Stimulated activated CD4-positive, alpha-beta T cell treated with anti-CD3 and anti-CD28 coated beads, TNF-alpha, amount 100 ng/mL, for 24 hours (primary cell): Measurements from ENCODE around the gene STK24.
"Not testable (repeated sequence)": the region's sequence is repeated elsewhere in the genome, so short reads cannot be mapped to it uniquely, and the experiment has no call there.

Experiments used
- DNase-seq, 3 experiments: peaks; one replicate each; pipeline ENCODE4 v3.0.0-alpha.2; 2020; ENCODE audit warnings: low read depth in 3 of 3

STK24 gene

GRCh38 chr13:98582947-98583346, 6.0 kb upstream of the STK24 start:
- DNase-seq = no peak

- no peak for DNase-seq
Measured at GRCh38 chr13:98581971-98582702, 5.2 kb upstream of the STK24 start.

DNA sequence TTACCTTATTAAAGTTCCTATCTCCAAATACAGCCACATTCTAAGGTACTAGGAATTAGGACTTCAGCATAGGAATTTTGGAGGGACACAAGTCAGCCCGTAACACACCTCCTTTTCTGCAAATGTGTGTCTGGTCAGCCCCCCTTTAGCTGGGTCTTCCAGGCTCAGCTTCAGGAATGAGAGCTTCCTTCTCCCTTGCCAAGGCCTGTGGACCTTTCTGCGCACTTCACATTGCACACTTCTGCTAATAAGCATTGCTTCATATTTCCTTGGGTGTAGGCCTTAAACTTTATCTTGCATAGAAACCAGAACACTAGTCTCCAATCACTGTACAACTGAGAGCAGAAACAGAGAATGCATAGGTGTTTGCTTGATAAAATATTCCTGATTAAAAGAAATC, 4.5 kb upstream of the STK24 start:
- no peak for DNase-seq

- DNase-seq = no peak
Measured at GRCh38 chr13:98580420-98580819, 3.5 kb upstream of the STK24 start.

- no peak for DNase-seq
Measured at GRCh38 chr13:98577836-98578285, 954 bp upstream of the STK24 start.

DNA sequence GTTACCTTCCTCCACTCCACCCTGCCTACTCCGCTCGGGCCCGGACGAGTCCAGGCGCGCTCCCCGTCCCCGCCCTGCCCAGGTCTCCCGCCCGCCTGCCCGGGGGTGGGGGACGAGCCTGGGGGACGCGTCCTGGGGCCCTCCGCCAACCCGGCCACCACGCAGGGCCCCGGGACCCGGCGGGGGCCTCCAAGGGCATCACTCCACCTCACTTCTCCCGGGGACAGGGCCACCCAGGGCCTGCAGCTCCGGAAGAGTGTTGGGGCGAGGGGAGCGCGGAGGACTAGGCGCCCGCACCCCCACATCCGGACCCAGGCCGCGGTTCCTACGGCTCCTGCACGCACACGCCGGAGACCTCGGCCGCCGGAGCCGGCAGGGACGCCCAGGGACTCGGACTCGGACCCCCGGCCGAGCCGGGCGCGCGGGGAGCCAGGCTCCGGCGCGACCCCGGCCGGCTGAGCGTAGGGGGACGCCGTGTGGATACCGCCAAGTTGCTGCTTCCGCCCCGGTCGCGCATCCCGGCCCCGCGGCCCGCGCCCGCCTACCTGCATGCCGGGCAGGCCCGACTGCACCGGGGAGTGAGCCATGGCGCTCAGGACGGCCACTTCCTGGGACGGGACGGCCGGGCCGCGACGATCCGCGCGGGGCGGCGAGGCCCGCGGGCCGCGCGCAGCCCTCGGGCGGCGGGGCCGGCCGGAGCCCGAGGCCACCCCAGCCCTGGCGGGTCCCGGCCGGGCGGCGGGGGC, 534 bp downstream of the STK24 start:
- DNase-seq = peak in 1 of 3 experiments; percentile 49

DNA sequence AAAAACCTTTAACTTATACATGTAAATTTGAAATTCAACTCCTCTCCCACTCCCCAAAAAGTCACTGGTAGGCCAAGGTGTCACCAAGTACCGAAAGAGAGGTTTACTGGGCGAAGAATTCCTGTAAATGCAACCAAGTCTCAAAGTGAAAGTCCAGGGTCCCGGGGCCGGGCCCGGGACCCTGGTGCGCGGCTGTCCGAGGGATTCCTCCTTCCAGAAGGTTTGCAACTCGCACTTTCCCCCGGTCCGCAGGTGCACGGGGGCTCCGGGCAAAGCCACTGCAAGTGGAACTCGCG, 1.1 kb downstream of the STK24 start:
- DNase-seq = no peak

DNA sequence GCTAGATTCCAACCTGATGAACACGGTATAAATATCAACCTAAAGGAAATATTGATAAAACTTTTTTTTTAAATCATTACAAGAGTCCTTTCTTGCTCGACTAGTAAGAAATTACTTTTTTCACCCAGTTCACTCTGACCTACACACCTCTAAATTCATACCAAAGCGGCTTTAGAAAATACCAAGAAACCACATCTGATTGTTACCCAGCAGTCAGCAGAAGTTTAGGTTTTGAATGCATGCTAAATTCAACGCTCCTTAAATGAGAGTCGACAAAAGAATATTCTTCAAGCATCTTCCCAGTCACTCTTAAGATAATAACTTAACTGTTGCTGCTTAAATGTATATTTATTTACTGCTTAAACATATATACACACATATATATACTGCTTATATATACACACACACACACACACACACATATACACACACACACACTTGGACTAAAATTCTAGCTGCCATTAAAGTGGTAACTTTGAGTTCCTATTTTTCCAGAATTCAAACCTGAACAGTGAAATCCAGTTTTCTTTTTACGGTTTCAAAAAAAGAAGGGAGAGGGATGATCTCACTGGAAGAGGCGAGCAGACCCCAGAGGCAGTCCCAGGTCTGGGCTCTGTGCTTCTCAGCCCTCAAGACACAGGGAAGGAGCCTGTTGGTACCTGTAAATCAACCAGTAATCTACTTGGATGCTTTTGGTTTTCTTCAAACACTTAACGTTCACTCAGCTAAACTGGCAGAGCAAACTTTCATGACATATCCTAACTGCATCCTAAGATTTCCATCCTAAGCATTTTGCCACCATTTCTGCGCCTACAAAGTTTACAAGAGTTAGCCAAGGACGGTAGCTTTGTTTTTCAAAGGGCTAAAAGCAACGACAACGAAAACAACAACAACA, 1.7 kb downstream of the STK24 start:
- no peak for DNase-seq

- no peak for DNase-seq
Measured at GRCh38 chr13:98571955-98572662, 4.8 kb downstream of the STK24 start.

GRCh38 chr13:98570929-98571372, 6.0 kb downstream of the STK24 start:
- no peak for DNase-seq

DNA sequence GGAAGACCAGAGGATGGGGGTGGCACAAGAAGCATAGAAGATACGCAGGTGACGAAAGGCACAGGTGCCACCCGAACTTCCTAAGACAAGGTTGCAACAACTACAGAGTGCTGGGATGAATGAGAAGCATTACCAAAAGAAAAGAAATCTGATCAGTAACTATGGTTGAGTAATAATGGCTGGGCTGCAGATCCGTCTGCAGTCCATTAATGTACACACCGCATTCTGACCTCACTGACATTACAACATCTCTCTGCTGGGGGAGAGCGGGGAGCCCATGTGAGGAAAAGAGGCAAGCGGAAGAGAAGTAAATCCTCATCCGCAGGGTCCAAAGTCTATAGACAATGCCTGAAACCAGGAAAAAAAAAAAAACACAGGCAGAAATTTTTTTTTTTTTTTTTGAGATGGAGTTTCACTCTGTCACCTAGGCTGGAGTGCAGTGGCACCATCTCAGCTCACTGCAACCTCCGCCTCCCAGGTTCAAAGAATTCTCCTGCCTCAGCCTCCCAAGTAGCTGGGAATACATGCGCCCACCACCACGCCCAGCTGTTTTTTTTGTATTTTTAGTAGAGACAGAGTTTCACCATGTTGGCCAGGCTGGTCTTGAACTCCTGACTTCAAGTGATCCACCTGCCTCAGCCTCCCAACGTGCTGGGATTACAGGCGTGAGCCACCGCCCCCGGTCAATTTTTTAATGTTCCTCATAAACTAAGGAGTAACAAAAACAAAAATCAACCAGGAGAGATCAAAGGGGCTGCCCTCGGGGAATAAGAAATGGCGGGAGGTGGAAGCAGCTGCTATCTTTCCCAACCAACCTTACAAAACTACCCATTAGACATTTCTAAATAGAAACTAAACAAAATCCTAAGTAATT, 7.2 kb downstream of the STK24 start:
- not testable (repeated sequence) for DNase-seq

DNA sequence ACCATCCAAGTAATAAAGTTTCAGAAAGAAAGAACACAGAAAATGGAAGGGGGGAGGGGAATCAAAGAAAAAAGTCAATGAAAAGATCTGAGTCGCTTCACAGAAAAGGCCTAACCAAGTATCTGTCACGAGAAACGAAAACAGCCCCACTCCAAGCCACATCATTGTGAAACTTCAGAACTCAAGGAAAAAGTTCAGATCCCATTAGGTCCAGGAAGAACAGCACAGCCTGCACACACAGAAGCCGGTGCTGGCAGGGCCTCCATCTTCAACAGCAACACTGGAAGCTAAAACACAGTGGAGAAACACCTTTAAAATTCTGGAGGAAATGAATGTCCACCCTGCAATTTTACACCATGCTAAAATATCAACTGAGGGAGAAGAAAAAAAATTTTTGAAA, 8.0 kb downstream of the STK24 start:
- no peak for DNase-seq

GRCh38 chr13:98567140-98567539, 9.8 kb downstream of the STK24 start:
- DNase-seq = no peak

GRCh38 chr13:98565726-98566565, 11.0 kb downstream of the STK24 start:
- no peak for DNase-seq

DNA sequence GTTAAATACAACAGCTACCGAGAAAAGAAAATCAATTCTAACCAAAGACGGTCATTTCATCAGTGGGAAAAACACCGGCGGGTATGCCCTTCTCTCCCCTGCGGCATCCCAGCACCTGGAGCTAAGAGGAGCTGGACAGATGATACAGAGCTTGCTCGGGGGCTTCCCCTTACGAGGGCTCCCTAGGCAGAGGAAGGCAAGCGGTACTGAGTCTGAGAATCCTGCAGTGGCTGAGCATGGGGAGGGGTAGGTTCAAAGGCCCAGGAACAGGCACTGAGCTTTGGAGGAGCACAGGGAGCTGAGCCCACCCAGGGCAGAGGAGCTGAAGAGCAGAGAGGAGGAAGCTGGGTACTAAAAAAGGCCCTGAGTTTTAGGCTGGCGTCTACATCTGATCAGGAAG, 12.7 kb downstream of the STK24 start:
- no peak for DNase-seq

DNA sequence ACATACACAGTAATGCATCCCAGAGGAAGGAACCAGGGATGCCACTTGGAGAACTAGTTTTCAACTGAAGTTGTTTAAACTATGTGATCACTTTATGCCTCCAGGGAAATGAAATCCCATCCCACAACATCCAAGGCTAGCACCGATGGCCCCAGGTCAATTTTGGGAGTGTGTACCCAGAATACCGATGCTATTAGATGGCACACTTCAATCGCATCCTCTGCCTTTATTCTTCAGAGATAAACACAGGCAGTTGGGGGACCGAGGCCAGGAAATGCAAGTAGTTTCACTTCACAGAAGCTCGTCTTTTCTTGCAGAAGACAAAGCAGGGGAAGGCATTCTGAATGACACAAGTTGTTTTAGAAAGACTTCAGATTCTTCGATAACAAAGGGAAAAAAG, 13.8 kb downstream of the STK24 start:
- DNase-seq = no peak

DNA sequence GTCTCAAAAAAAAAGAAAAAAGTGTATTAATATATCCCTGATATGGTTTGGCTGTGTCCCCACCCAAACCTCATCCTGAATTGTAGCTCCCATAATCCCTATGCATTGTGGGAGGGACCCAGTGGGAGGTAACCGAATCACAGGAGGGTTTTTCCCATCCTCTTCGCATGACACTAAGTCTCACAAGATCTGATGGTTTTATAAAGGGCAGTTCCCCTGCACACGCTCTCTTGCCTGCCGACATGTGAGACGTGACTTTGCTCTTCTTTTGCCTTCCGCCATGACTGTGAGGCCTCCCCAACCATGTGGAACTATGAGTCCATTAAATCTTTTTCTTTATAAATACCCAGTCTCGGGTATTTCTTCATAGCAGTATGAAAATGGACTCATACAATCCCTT, 17.7 kb downstream of the STK24 start:
- no peak for DNase-seq

DNA sequence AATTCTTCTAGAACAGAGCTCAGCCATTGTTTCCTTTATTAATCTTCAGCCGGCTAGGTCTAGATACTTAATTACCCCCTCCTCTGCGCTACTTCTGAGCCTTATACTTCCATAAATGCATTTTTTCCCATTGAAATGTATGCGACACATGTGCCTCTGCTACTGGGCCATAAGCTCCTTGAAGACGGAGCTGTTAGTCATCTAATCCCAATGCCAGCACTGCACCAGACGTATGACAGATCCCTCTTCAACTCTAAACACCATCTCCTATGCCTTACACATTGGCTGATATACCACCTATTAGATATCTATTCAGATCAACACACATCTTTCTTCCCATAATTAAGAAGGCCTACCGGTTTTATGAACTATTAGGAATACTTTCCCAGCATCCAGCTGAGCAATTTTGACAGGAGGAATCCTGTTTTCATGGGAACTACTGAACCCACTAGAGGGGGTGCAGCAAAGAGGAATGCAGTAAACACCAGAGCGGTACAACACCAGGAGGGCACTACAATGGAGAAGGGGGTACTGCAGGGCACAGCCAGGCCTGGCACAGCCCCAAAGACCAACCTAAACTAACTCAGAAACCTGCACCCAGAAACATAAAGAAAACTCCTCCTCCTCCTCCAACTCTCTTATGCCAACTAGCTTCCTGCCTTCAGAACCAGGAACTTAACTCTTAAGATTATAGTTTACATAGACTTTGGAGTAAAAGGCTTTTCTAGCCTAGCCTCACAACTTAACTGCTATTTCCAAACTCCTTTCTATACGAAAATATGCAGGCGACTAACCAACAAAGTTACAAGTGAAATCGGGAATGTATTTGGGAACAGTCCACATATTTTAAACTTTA, 18.7 kb downstream of the STK24 start:
- no peak for DNase-seq
